ENCODE measurements around the gene ADAMTS18.

Gene ADAMTS18

DNA sequence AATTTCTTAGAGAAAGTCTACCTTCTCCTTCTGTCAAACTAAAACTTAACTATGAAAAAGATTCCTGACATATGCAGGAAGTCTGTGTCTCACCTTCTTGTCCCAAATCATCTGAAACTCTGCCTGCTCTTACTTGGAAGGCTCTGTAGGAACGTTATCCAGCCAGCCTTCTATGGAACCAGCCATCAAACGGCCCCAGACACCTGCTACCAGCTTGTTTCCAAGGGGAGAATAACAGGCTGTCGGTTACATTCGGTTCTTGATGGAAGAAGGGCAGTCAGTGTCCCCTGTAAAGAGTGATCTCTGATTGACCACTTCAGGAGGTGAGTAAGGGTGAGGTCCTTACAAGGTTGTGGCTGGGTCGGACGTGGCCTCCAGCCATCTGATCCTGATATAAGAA is 1.7 kb downstream of the ADAMTS18 start:
- DNase-seq = no peak

DNA sequence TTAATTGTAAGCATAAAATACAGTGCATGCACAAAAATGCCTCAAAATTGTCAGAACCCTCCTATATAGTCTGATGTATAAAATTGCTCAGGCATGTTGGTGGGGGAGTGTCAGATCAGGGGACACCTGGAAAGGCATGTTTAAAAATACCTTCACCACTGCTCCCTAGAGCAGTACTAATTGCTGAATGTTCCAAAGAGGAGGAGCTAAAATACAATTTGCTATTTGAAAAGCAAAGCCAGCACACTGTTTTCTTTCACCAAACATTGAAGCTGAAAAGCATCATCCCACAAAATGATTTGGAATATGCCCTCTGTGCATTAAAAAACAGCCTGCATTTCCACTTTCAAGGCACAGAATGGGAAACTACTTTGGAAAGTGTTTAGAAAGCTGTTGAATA is 2.6 kb downstream of the ADAMTS18 start:
- no peak for DNase-seq

DNA sequence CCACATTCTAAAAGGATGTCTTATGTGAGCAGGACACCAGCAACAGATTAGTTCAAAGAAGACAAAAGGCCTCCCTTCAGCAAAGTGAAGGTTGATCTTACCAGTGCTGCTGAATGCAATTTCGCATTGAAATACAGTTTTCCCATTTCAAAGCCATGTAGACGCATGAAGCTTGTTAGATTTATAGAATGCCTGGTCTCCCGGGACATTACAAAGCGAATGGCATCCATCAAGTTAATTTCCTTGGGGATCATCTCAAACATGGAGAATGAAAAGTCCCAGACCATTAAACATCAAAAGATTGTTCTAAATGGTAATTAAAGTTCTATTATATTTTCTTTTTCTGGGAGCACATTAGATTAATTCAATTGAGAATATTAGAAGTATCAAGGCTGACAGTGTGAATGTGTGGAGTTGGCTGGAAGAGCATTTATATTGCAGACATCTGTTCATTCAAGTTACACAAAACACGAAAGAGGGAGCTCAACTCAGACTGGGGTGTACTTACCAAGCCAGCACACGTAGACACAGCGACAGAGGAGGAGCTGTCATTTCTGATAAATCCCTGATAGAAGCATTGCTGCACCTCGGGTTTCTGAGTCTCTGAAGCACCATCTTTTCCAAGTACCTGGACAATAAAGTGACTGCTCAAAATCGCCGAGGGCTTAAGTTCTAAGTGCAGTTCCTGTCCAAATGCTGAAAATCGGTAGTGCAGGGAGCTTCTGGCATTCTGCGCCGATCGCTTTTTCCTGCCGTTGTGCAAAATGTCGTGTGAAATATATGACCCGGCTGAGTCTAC is 3.8 kb downstream of the ADAMTS18 start:
- no peak for DNase-seq

DNA sequence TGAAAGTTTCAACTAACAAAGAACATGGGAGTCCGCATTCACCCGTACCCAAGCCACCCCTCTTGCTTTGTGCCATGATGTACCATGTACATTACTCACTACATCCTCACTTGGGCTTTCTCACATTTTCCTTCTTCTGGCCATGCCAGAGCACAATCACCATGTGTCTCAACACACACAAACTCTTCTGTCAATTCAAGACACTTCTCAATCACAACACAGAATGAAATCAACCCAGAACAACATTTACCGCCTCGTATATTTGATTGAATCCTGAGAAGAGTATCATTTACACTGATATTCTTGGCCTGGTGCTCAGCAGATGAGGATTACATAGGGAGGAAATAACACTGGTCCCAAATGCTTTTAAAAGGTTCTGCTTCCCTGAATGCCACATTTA is 4.5 kb downstream of the ADAMTS18 start:
- DNase-seq = no peak

DNA sequence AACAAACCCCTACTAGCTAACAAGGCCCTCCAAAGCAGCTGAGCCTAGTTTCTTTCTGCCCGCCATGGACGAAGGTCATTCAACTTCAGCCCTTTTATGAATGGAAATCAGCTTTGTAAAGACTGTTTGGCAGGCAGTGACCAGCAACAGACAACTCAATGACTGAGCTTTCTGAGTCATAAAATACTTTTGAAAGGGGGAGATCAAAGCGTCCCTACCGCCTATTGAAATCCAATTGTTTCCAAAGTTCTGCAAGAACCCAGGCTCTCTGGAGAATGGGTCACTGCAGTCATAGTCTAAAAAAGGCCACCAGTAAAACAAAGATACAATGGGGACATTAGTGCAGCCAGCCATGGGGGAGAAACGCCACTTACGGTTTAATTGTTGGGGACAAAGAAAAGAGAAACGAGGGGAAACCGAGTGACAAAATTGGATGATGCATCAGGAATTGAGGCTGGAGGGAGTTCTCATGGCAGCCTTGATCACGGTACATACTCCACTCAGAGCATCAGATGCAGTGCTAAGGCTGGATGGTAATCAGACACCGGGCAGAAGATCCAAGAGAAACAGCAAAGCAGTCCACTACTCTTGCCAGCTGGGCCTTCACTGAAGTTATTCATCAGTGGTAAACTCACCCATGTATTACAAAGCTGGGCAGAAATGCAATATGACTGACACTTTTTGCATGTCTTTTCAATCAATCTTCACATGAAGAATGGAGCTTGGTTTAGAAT is 9.8 kb downstream of the ADAMTS18 start:
- DNase-seq = no peak

DNA sequence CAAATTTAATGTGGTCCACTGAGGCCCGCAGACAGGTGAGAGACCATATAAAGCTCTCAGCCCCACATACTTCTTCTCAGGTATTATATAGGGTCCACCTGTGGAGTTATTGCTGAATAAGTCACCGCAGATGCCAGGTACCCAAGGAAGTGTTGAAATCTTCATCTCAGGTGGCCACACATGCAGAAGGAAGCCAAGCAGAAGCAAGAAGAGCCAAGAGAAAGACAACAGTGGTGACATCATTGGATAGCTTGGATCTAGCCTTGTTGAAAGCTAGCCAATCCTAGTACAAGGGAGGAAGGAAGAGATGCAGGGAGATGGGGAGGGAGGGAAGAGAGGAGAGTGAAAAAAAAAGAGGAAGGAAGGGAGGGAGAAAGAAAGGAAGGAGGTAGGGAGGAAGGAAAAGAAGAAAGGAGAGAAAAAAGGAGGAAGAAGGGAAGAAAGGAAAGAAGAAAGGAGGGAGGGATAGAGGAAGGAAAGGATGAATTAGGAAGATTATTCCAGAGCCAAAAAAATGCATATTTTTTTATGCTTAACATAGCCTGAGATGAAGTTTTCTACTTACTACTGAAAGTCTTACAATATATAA is 12.5 kb downstream of the ADAMTS18 start:
- DNase-seq = no peak

DNA sequence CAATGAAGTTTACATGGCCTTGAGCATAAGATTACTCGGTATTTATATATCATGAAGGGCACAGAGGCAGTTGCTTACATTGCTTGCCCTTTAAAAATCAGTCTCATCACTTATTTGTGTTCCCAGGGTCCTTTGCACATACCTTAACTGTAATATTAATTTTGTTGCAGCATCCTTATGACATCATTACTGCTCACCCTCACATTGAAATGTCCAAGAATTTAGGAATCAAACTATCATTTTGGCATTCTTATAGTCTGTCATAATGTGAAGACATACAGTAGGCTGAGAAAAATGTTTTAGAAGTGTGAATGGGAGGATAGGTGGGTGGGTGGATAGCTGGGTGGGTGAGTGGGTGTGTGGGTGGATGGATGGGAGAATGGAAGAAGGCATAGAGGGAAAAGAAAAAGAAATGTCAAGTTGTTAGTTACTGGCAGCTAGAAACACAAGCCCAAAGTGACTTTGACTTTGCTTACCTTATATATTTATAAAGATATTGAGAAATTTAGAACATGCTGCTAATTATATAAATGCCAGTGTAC is 17.8 kb downstream of the ADAMTS18 start:
- no peak for DNase-seq

DNA sequence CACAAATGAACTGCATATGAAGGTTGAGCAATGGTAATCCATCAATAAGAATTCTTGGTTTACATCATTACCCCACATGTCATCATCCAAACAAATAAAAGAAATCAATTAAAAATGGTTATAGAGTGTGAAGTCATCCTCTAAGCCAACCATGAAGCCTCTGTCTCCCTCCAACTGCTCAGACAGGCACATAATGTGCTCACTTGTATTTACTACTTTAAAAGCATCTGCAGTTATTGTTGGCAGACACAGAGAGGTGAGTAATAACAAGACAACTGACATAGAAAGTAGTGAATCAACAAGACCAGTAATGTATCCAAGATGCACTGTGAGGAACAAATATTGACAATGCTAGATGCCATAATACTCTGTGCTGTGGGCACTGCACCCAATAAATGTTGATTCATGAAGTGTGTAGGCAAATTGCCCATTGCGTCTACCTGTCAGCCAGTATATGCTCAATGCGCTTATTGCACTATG is 20.0 kb downstream of the ADAMTS18 start:
- DNase-seq = no peak

DNA sequence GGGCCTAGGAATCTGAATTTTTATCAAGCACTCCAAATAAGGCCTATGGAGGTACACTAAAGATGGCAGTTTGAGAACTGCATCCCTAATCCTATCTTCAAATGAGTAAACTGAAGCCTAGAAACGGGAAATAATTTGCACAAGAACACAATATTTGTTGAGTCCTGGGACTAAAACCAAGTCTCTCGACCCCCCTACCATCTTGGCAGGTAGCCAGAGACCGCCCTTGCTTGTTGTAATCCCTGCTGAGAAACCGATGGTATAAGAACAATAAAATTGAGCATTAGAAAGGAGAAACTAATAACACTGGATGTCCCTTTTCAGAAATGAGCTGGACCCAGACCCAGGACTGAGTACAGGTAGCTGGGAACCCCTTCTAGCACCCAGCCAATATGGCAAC is 24.4 kb downstream of the ADAMTS18 start:
- no peak for DNase-seq

DNA sequence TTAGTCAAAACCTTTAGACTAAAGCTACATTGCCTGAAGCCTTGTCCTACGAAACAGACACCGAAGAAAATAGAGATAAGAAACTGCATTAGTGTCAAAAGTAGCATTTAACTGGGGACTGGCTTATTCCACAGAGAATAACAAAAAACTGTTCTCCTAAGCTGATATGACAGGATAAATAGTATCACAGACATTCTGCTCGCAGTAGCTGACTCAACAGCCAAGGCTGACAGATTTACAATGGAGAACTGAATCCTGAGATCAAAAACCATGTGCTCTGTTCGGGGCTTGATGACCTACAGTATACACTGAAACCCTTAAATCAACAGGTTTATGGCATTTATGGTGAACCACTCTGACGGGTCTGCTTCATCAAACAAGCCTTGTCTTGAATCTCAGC is 25.5 kb downstream of the ADAMTS18 start:
- no peak for DNase-seq

DNA sequence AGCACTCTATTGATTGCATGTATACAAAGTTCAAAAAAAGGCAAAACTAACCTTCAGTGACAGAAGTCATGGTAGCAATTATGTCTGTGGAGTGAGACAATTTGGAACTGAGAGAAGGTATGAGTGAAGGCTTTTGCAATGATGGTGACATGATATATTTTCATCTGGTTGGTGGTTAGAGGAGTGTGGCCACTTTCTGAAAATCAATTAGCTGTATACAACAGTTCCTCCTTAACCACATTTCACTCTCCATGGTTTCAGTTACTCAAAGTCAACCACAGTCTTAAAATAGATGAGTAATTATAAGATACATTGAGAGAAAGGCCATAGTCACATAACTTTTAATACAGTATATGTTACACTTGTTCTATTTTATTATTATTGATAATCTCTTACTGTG is 26.2 kb downstream of the ADAMTS18 start:
- DNase-seq = no peak

DNA sequence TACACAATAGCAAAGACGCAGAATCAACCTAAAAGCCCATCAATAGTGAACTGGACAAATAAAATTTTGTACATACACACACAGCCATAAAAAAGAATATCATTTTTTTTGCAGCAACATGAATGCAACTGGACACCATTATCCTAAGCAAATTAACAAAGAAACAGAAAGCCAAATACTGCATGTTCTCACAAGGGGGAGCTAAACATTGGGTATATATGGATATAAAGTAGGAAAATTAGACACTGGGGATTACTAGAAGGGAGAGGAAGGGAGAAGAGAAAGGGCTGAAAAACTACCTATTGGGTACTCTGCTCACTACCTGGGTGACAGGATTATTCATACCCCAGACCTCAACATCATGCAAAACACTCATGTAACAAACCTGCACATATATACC is 28.2 kb downstream of the ADAMTS18 start:
- DNase-seq = no peak

DNA sequence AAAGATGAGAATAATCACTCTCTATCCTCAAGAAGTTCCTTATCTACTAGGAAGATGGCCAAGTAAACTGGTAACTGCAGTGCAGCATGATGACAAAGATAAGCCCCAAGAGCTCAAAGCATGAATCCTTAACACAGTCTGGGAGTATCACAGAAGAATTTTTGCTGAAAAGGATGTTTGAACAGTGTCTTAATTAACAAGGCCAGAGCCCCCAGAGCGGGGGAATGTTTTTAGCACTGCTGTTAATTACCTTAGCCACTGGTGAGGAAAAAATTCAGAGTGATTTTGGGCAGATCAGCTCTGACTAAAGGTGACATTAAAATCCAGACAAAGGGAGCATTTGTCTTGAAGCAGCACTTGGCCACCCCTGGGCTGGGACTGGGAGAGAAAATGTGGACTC is 30.1 kb downstream of the ADAMTS18 start:
- no peak for DNase-seq

DNA sequence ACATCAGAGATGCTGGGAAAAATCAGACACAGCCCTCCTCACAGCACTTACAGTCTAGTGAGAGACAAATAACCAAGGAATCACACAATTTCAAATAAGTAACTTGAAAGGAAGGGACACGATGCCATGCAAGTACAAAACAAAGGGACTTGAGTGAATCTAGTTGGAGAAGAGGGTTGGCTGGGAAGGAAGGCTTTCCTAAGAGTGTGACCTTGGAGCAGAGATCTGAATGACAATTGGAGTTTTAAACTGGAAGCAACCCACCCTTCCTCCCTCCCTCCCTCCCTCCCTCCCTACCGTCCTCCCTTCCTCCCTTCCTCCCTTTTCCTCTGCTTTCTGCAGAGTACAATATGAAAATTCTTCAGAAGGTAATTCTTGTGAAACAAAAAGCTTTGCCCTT is 31.1 kb downstream of the ADAMTS18 start:
- DNase-seq = no peak

DNA sequence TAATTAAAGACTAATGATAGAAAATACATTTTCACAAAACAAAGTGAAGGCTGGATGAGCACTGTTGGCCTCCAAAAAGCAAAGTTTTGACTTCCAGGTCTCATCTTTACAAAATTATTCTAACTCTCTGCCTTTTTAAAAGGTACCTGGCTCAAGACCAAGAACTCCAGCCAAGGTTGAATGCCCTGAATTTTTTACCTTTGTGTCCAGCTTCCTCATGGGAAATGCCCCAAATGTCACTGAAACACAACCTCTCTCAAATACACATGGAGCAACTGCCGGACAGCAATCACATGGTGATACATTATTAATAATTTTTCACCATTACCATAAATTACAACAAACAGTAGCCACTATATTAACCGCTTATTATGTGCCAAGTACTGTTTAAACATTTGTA is 32.2 kb downstream of the ADAMTS18 start:
- DNase-seq = no peak

DNA sequence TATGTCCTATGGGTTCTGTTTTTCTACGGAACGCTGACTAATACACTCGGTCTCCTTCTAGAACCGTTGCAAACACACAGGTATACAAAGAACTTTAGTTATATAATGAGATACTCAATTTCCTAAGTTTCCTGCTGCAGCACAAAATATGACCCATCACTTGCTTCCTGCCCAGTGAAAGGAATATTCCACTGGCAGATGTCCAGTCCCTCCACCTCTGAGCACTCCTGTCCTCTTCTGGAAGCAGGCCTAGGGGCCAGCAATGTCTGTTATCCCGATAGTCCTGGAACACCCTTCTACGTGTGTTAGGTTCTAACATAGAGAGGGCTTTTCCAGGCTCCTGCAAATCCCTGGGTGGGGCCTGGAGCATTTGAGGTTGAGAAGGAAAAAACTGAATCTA is 32.7 kb downstream of the ADAMTS18 start:
- no peak for DNase-seq

DNA sequence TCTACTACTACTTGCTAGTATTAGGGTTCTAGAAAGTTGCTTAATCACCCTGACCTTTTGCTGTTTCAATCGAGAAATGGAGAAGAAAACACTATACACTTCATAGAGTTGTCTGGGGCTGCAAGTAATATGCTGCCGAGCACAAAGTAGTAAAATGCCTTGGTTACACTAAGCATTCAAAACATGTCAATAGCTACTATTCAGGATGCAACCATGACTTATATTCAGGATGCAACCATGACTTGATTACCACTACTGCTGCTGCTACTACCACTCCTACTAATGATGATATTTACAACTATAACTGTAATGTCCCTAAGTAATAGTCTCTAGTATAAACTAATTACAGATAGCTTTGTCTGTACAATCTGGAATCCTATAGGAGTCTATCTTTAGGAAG is 35.3 kb downstream of the ADAMTS18 start:
- no peak for DNase-seq

DNA sequence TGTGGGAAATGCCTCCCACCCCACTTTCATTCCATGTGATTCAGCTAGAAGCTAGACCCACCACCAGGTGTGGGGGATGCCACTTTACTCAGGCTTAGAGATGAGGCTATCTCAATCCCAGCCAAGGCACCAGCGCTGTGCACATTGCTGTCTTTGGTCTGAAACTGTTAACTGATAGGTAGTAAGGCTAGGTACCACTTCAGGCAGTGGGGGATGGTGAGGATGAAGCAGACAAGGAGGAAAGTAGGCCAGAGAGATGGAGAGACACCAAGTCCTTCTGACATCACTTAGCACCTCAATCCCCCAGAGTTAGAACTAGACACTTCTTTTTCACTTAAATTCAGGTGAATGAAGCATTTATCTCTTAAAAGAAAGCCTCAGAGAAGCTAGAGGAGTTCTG is 35.8 kb downstream of the ADAMTS18 start:
- no peak for DNase-seq

DNA sequence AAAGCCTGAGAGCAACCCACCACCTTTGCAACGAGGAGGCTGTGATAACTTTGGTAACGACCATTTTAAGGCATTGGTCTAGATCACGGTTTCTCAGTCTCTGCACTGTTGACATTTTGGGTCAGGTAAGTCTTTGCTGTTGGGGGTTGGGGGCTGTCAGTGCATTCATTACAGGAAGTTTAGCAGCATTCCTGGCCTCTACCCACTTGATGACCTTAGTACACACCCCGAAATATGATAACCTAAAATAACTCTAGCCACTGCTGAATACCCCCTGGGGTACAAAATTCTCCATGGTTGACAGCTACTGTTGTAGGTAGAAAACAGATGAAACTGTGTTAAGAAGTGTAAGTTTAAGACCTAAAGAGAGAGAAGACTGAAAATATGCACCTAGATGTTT is 36.3 kb downstream of the ADAMTS18 start:
- no peak for DNase-seq

DNA sequence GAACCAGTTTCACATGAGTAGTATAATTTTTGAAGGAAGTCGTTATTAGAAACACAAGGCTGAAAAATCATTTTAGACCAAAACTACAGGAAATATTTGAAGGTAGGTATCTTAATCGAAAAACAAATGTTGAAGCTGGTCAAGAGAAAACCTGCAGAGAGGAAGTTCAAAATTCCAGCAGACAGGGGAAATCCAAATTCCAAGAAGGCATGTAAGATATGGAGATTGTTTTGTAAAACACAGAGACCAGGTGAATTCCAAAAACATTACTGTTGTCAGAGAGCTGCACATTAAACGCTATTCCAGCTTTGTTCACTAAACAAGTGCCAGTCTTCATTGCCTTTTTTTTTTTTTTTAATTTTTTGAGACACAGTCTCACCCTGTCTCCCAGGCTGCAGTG is 38.4 kb downstream of the ADAMTS18 start:
- no peak for DNase-seq

DNA sequence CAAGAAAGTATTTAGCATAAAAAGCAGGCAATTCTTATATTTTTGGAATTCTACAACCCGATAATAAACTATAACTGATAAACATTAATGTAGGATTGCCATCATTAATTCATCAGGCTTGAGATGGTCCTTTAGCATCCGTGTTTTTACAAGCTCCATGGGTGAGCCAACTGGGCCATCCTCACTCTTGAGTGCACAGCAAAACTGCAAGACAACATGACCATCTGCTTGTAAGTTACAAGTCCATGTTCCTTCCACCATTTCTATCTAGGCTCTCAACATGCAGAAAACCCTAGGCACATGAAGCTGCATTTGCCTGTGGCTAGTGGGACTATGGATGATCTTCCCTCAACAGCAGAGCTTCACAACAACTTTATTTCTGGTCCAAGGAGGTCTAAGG is 40.1 kb downstream of the ADAMTS18 start:
- no peak for DNase-seq

DNA sequence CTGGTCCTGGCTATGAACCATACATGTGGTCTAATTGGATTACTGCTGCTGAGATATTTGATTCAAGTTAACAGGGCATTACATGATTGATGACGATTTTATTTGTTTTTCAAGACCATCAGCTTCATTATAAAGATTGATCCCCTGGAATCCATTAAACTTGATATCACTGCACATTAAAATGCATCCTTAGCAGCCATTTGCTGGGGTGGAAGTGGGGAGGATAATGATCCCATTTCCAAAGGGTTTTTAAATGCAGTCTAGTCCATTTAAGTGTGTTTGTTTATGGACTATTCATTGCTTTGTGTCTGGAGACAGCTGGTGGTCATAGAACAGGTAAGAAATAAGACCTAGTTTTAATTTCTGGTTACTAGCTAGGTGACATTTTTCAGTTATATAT is 40.9 kb downstream of the ADAMTS18 start:
- DNase-seq = no peak

DNA sequence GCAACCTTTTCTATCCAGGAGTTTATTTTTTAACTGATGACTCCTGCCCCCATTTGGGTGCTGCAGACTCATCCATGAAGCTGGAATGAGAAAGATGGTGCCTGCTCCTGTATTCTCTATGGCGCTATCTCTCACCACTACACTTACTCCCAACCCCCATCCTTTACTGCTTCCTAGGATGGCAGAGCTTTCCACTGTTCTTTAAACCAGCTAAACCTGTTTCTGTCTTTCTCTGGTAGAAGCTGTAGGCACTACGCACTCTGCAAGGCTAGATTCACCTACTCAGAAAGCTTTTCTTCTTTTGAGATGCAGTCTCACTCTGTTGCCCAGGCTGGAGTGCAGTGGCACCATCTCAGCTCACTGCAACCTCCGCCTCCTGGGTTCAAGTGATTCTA is 47.0 kb downstream of the ADAMTS18 start:
- no peak for DNase-seq

Data from NCI-H446 (cell line).